GM23338 (cell line): ENCODE measurements around the gene RFX2. TPM values are rescaled to one million over a fixed set of nuclear protein-coding genes. Genes with fewer than 3 reads are reported as not detected.

Source experiments
- ATAC-seq: fragments of 200-7000 bp; cut with Tn5 transposase; 3 replicates; pipeline ENCODE4 v1.9.1; 2020
- DNase-seq: peaks from one replicate; pipeline ENCODE4 v3.0.0-alpha.2; 2015; ENCODE audit warnings: low spot score
- H2AFZ ChIP-seq: fragments of 200-600 bp; sonication (generic); 2 replicates; pipeline ENCODE4 v1.8.0; 2016; ENCODE audit warnings: antibody characterized with exemption, mild to moderate bottlenecking, moderate library complexity
- H3F3A ChIP-seq: fragments of 200-600 bp; sonication (generic); replicated peaks from 2 replicates; pipeline ENCODE4 v1.8.0; 2017; ENCODE audit warnings: antibody characterized with exemption, mixed run types, low read depth
- H3K27ac ChIP-seq: fragments of 200-600 bp; sonication (generic); 2 replicates; pipeline ENCODE4 v1.6.1; 2016; ENCODE audit warnings: low read depth
- H3K27me3 ChIP-seq: fragments of 200-600 bp; sonication (generic); 2 replicates; pipeline ENCODE4 v1.8.0; 2016; ENCODE audit warnings: mild to moderate bottlenecking, mixed run types, moderate library complexity; ENCODE audit not compliant: insufficient read depth
- H3K36me3 ChIP-seq: fragments of 200-600 bp; sonication (generic); 2 replicates; pipeline ENCODE4 v1.8.0; 2016; ENCODE audit warnings: mild to moderate bottlenecking; ENCODE audit not compliant: insufficient read depth
- H3K4me1 ChIP-seq: fragments of 200-600 bp; sonication (generic); 2 replicates; pipeline ENCODE4 v1.8.0; 2016; ENCODE audit warnings: mild to moderate bottlenecking, moderate library complexity; ENCODE audit not compliant: insufficient read depth
- H3K4me2 ChIP-seq: fragments of 200-600 bp; sonication (generic); 2 replicates; pipeline ENCODE4 v1.7.1; 2017; ENCODE audit warnings: mixed run types
- H3K4me3 ChIP-seq: fragments of 200-600 bp; sonication (generic); 2 replicates; pipeline ENCODE4 v1.6.1; 2016; ENCODE audit warnings: mixed run types
- H3K79me2 ChIP-seq: fragments of 200-600 bp; sonication (generic); replicated peaks from 2 replicates; pipeline ENCODE4 v1.8.0; 2017; ENCODE audit warnings: mild to moderate bottlenecking; ENCODE audit not compliant: insufficient read depth
- H3K9me2 ChIP-seq: fragments of 200-600 bp; sonication (generic); 2 replicates; pipeline ENCODE4 v1.8.0; 2017; ENCODE audit not compliant: insufficient read depth
- H4K20me1 ChIP-seq: fragments of 200-600 bp; sonication (generic); replicated peaks from 2 replicates; pipeline ENCODE4 v1.8.0; 2017; ENCODE audit warnings: mild to moderate bottlenecking; ENCODE audit not compliant: insufficient read depth
- H3K27ac Mint-ChIP-seq: 2 replicates; pipeline ENCODE4 v1.8.0; 2020; ENCODE audit warnings: inconsistent platforms, mild to moderate bottlenecking, moderate library complexity, mixed read lengths
- H3K27me3 Mint-ChIP-seq: 3 replicates; pipeline ENCODE4 v1.8.0; 2022; ENCODE audit warnings: low read depth, mild to moderate bottlenecking, moderate library complexity, mixed read lengths, inconsistent platforms; ENCODE audit not compliant: insufficient read depth, poor library complexity
- H3K36me3 Mint-ChIP-seq: 3 replicates; pipeline ENCODE4 v1.8.0; 2021; ENCODE audit warnings: low read depth, mild to moderate bottlenecking, inconsistent platforms, moderate library complexity, mixed read lengths
- H3K4me1 Mint-ChIP-seq: 3 replicates; pipeline ENCODE4 v1.8.0; 2020; ENCODE audit warnings: mild to moderate bottlenecking, inconsistent platforms, mixed read lengths
- H3K4me3 Mint-ChIP-seq: 3 replicates; pipeline ENCODE4 v1.8.0; 2021; ENCODE audit warnings: moderate library complexity, mild to moderate bottlenecking, inconsistent platforms, mixed read lengths
- H3K9me3 Mint-ChIP-seq: 3 replicates; pipeline ENCODE4 v1.8.0; 2020; ENCODE audit warnings: moderate library complexity, mild to moderate bottlenecking, inconsistent platforms, mixed read lengths
- CREB1 ChIP-seq: fragments of 250-450 bp; sonication (Bioruptor Pico); IDR thresholded peaks from 2 replicates; pipeline ENCODE4 v1.5.0; 2020; ENCODE audit warnings: low read depth, mild to moderate bottlenecking, moderate library complexity
- CTCF ChIP-seq, 2 experiments: fragments of 200-600 bp in 1 of 2; sonication (generic) in 1 of 2; conservative IDR thresholded peaks; 2 replicates each; pipeline versions ENCODE4 v1.5.1 to v1.6.1; 2016 to 2017; ENCODE audit warnings: antibody characterized with exemption in 2 of 2, low read depth in 2 of 2, mild to moderate bottlenecking in 2 of 2, moderate library complexity in 1 of 2
- ETS1 ChIP-seq: IDR thresholded peaks from 2 replicates; pipeline ENCODE4 v1.6.1; 2016; ENCODE audit warnings: antibody characterized with exemption
- EZH2 ChIP-seq: fragments of 200-600 bp; sonication (generic); IDR thresholded peaks from one replicate; pipeline ENCODE4 v1.8.0; 2017; ENCODE audit warnings: antibody characterized with exemption, mild to moderate bottlenecking, low read depth; ENCODE audit not compliant: unreplicated experiment
- EZH2phosphoT487 ChIP-seq: fragments of 200-600 bp; sonication (generic); IDR thresholded peaks from one replicate; pipeline ENCODE4 v1.8.1; 2018; ENCODE audit warnings: antibody characterized with exemption; ENCODE audit not compliant: unreplicated experiment
- JUNB ChIP-seq: IDR thresholded peaks from one replicate; pipeline ENCODE4 v1.6.1; 2016; ENCODE audit warnings: antibody characterized with exemption; ENCODE audit not compliant: unreplicated experiment
- NANOG ChIP-seq: IDR thresholded peaks from 2 replicates; pipeline ENCODE4 v1.6.1; 2016; ENCODE audit warnings: antibody characterized with exemption, borderline replicate concordance
- POLR2AphosphoS5 ChIP-seq: IDR thresholded peaks from 2 replicates; pipeline ENCODE4 v1.6.1; 2016; ENCODE audit warnings: antibody characterized with exemption, low read depth
- REST ChIP-seq: IDR thresholded peaks from one replicate; pipeline ENCODE4 v1.6.1; 2018; ENCODE audit warnings: antibody characterized with exemption; ENCODE audit not compliant: unreplicated experiment
- STAT1 ChIP-seq: IDR thresholded peaks from one replicate; pipeline ENCODE4 v1.6.1; 2016; ENCODE audit warnings: antibody characterized with exemption; ENCODE audit not compliant: unreplicated experiment
- ZNF114 ChIP-seq: fragments of 250-450 bp; sonication (Bioruptor Pico); IDR thresholded peaks from 2 replicates; pipeline ENCODE4 v1.5.0; 2020; ENCODE audit warnings: mild to moderate bottlenecking, moderate library complexity
- ZNF331 ChIP-seq: fragments of 250-450 bp; sonication (Bioruptor Pico); IDR thresholded peaks from 2 replicates; pipeline ENCODE4 v1.5.0; 2020; ENCODE audit warnings: low read depth, mild to moderate bottlenecking, moderate library complexity
- ZNF462 ChIP-seq: fragments of 250-450 bp; sonication (Bioruptor Pico); IDR thresholded peaks from 2 replicates; pipeline ENCODE4 v1.5.0; 2020; ENCODE audit warnings: mild to moderate bottlenecking, moderate library complexity
- polyA plus RNA-seq: library from polyadenylated mRNA; unstranded; fragments of >200 nt; fragmentation: Nextera tagmentation; extraction: Ambion mirVana; gene quantifications from 2 replicates; pipeline ENCODE4 v1.2.1, GENCODE V29; 2016
- total RNA-seq: library from RNA; depleted of rRNA; stranded (reverse); fragments of >200 nt; shearing (Covaris generic); gene quantifications from 2 replicates; pipeline ENCODE4 v1.2.3, GENCODE V29; 2014

RFX2 gene
- total and polyA plus RNA-seq, 2 experiments from 2014 or later: 4.6 to 13.0 TPM

- no peaks in the 10 kb centered on the region for H3K27me3 ChIP-seq
- no peaks in the 10 kb centered on the region for H3K9me2 ChIP-seq
- H3K9me3 Mint-ChIP-seq: peaks cover 6% of the 10 kb centered on the region
- no peaks in the 10 kb centered on the region for H3K4me1 ChIP-seq
- H3K27me3 Mint-ChIP-seq: peaks cover 7% of the 10 kb centered on the region
- H3K36me3 Mint-ChIP-seq: peaks cover 3% of the 10 kb centered on the region; the same call in 1 of the 3 replicates
- 0 out of 2 replicates have a peak, but pooled peaks cover 2% of the 10 kb centered on the region for H3F3A ChIP-seq
- H3K4me2 ChIP-seq: no peak overlapping the region
- no peak overlapping the region for H3K4me3 Mint-ChIP-seq
- H4K20me1 ChIP-seq: no peaks in the 10 kb centered on the region
- ATAC-seq (no peak), DNase-seq (no peak)
- no peak overlapping the region for H3K4me3 ChIP-seq
- no peaks in the 10 kb centered on the region for H3K36me3 ChIP-seq
- TF ChIP-seq ZNF331: no peak
- no peak for TF ChIP-seq ETS1
- no peak for TF ChIP-seq REST
- TF ChIP-seq POLR2AphosphoS5: no peak
- no peak for TF ChIP-seq EZH2
- no peak for TF ChIP-seq ZNF114
- TF ChIP-seq STAT1: no peak
- no peak for TF ChIP-seq ZNF462
- no peak for TF ChIP-seq EZH2phosphoT487
- no peak for TF ChIP-seq JUNB
- no peak for TF ChIP-seq CTCF (conservative IDR thresholded peaks at IDR 0.05; ENCODE audit: low read depth in 2 of 2)
- no peak for TF ChIP-seq CREB1 (CRISPR knock-in tag)
- TF ChIP-seq NANOG: no peak
- H3K27ac Mint-ChIP-seq: no peak overlapping the region
- H3K79me2 ChIP-seq: no peaks in the 10 kb centered on the region
- H3K27ac ChIP-seq: no peak overlapping the region
- no peak overlapping the region for H2AFZ ChIP-seq
- no peaks in the 10 kb centered on the region for H3K4me1 Mint-ChIP-seq
Measured at GRCh38 chr19:5999693-6000092, 110.6 kb downstream of the RFX2 start.
